Ovary (tissue), 3 donors: Measurements from ENCODE around the gene MOSMO.

ENCODE experiments used
- CTCF ChIP-seq, 3 donors: fragments of 450-650 bp in 2 of 3; fragments of 200-600 bp in 1 of 3; IDR thresholded peaks; one replicate each; pipeline versions ENCODE4 v1.5.1 to v1.8.0; 2016 to 2022; ENCODE audit warnings: antibody characterized with exemption in 3 of 3, mild to moderate bottlenecking in 1 of 3
- POLR2A ChIP-seq: fragments of 450-650 bp; IDR thresholded peaks from one replicate; pipeline ENCODE4 v1.6.1; 2017; ENCODE audit warnings: antibody characterized with exemption, mild to moderate bottlenecking, moderate library complexity
- donor health status: DM: no; HTN: no; CAD: no.

- TF ChIP-seq CTCF (IDR thresholded peaks at IDR 0.05) (no peak), POLR2A (no peak)
Measured at GRCh38 chr16:22070361-22071330, 62.7 kb downstream of the MOSMO start.
